HFF-Myc (cell line): ENCODE measurements around the gene SSTR5.
"Not testable (repeated sequence)": the region's sequence is repeated elsewhere in the genome, so short reads cannot be mapped to it uniquely, and the experiment has no call there.

Experiments
- DNase-seq: peaks from one replicate; pipeline ENCODE4 v3.0.0-alpha.2; 2011; ENCODE audit warnings: low read depth; ENCODE audit errors: extremely low read depth
- H3K4me3 ChIP-seq: replicated peaks from 2 replicates; pipeline ENCODE4 v1.5.1; 2011; ENCODE audit warnings: low read depth, mild to moderate bottlenecking, control low read depth, low read length
- CTCF ChIP-seq: IDR thresholded peaks from 2 replicates; pipeline ENCODE4 v1.5.1; 2012; ENCODE audit warnings: mild to moderate bottlenecking, low read depth, low read length, control low read depth; ENCODE audit errors: missing control alignments

SSTR5 gene

GRCh38 chr16:1089822-1090619 is 17.5 kb downstream of the SSTR5 start:
- no peak for DNase-seq
- no peak for TF ChIP-seq CTCF
- H3K4me3 ChIP-seq, result no peak overlapping the region

- H3K4me3 ChIP-seq, result no peak overlapping the region
- DNase-seq, result no peak
- no peak for TF ChIP-seq CTCF
Observed at GRCh38 chr16:1090620-1091587, 18.4 kb downstream of the SSTR5 start.

- H3K4me3 ChIP-seq, result no peak overlapping the region
- TF ChIP-seq CTCF, result no peak
- DNase-seq, result no peak
Observed at GRCh38 chr16:1091992-1092552, 19.5 kb downstream of the SSTR5 start.

GRCh38 chr16:1092685-1093283 is 20.2 kb downstream of the SSTR5 start:
- DNase-seq, H3K4me3 ChIP-seq: not testable (repeated sequence)

GRCh38 chr16:1093284-1094123 is 21.0 kb downstream of the SSTR5 start:
- no peak for DNase-seq
- H3K4me3 ChIP-seq, result no peak overlapping the region
- no peak for TF ChIP-seq CTCF

GRCh38 chr16:1094124-1094479 is 21.6 kb downstream of the SSTR5 start:
- no peak for DNase-seq
- TF ChIP-seq CTCF, result no peak
- H3K4me3 ChIP-seq, result no peak overlapping the region
